ENCODE measurements around the gene MCOLN1.

- no peak for TF ChIP-seq CTCF (IDR thresholded peaks at IDR 0.05; ENCODE audit: low read depth, low read length)
- TF ChIP-seq EZH2phosphoT487 (IDR thresholded peaks at IDR 0.05; ENCODE audit: low read depth) = no peak
These were observed 42.0 kb upstream of the MCOLN1 start for GRCh38 chr19:7480222-7480969.
